Measurements from ENCODE around the gene PHETA1. TPM values are rescaled to one million over a fixed set of nuclear protein-coding genes. Genes with fewer than 3 reads are reported as not detected.

Gene PHETA1
- total and polyA plus RNA-seq, 2 experiments from 2014 or later, result 5.3 to 12.9 TPM

DNA sequence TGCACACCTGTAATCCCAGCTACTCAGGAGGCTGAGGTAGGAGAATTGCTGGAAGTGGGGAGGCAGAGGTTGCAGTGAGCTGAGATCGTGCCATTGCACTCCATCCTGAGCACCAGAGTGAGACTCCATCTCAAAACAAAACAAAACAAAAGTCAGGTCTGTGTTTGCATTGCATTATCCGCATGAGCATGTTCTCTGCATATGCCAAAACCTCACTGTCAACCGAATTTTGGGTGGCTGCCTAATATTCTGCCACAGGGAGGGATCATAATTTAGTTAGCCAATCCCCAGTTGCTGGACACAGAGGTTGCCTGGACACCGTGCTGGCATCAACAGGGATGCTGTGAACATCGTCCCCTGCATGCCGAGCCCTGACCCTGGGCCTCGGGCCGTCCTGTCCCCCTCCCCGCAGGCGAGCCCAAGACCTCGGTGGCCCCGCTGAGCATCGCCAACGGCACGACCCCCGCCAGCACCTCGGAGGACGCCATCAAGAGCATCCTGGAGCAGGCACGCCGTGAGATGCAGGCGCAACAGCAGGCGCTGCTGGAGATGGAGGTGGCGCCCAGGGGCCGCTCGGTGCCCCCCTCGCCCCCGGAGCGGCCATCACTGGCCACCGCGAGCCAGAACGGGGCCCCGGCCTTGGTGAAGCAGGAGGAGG, 49.2 kb downstream of the PHETA1 start (continued):
- TF ChIP-seq, protein P1, sequence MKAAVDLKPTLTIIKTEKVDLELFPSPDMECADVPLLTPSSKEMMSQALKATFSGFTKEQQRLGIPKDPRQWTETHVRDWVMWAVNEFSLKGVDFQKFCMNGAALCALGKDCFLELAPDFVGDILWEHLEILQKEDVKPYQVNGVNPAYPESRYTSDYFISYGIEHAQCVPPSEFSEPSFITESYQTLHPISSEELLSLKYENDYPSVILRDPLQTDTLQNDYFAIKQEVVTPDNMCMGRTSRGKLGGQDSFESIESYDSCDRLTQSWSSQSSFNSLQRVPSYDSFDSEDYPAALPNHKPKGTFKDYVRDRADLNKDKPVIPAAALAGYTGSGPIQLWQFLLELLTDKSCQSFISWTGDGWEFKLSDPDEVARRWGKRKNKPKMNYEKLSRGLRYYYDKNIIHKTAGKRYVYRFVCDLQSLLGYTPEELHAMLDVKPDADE (IDR thresholded peaks at IDR 0.05), result no peak
- TF ChIP-seq POLR2AphosphoS5 (IDR thresholded peaks at IDR 0.05; ENCODE audit: low read depth) (no peak), EZH2phosphoT487 (IDR thresholded peaks at IDR 0.05; ENCODE audit: unreplicated experiment) (no peak)
- TF ChIP-seq, protein P2, sequence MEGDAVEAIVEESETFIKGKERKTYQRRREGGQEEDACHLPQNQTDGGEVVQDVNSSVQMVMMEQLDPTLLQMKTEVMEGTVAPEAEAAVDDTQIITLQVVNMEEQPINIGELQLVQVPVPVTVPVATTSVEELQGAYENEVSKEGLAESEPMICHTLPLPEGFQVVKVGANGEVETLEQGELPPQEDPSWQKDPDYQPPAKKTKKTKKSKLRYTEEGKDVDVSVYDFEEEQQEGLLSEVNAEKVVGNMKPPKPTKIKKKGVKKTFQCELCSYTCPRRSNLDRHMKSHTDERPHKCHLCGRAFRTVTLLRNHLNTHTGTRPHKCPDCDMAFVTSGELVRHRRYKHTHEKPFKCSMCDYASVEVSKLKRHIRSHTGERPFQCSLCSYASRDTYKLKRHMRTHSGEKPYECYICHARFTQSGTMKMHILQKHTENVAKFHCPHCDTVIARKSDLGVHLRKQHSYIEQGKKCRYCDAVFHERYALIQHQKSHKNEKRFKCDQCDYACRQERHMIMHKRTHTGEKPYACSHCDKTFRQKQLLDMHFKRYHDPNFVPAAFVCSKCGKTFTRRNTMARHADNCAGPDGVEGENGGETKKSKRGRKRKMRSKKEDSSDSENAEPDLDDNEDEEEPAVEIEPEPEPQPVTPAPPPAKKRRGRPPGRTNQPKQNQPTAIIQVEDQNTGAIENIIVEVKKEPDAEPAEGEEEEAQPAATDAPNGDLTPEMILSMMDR (conservative IDR thresholded peaks at IDR 0.05; ENCODE audit: low read depth in 2 of 2), result no peak

DNA sequence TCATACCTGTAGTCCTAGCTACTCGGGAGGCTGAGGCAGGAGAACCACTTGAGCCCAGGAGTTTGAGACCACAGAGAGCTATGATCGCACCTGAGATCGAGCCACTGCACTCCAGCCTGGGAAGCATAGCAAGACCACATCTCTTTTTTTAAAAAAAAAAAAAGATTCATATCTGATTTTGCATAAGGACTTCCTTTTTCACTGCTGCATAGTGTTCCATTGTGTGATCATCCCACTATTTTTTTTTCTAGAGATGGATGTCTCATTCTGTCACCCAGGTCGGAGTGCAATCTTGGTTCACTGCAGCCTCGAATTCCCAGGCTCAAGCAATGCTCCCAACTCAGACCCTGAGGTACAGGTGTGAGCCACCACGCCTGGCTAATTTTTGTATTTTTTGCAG, 50.4 kb downstream of the PHETA1 start:
- ATAC-seq (no peak), DNase-seq (ENCODE audit: low spot score) (no peak)
- H3K79me2 ChIP-seq (replicated peaks; ENCODE audit: insufficient read depth), result no peaks in the 10 kb centered on the region
- H2AFZ ChIP-seq, result no peak overlapping the region
- Mint-ChIP-seq H3K27ac (no peak overlapping the region), H3K4me3 (no peak overlapping the region), H3K4me1 (0 out of 3 replicates have a peak, but pooled peaks cover 2% of the 10 kb centered on the region), H3K9me3 (no peaks in the 10 kb centered on the region), H3K27me3 (ENCODE audit: insufficient read depth, low read depth, poor library complexity) (peaks cover 12% of the 10 kb centered on the region), H3K36me3 (ENCODE audit: low read depth) (no peaks in the 10 kb centered on the region; the same call in 2 of the 3 replicates)
- no peak for TF ChIP-seq CREB1 (CRISPR knock-in tag; IDR thresholded peaks at IDR 0.05; ENCODE audit: low read depth)
- no peak for TF ChIP-seq POLR2AphosphoS5 (IDR thresholded peaks at IDR 0.05; ENCODE audit: low read depth)
- TF ChIP-seq, protein P2 (conservative IDR thresholded peaks at IDR 0.05; ENCODE audit: low read depth in 2 of 2), result no peak
- H3K27me3 ChIP-seq (ENCODE audit: insufficient read depth), result no peaks in the 10 kb centered on the region
- no peaks in the 10 kb centered on the region for H3F3A ChIP-seq (replicated peaks; ENCODE audit: low read depth)
- H3K4me1 ChIP-seq (ENCODE audit: insufficient read depth), result no peaks in the 10 kb centered on the region
- no peaks in the 10 kb centered on the region for H3K36me3 ChIP-seq (ENCODE audit: insufficient read depth)
- H3K9me2 ChIP-seq (ENCODE audit: insufficient read depth), result no peaks in the 10 kb centered on the region
- no peaks in the 10 kb centered on the region for H4K20me1 ChIP-seq (replicated peaks; ENCODE audit: insufficient read depth)
- no peak overlapping the region for H3K4me3 ChIP-seq
- no peak overlapping the region for H3K4me2 ChIP-seq
- no peak overlapping the region for H3K27ac ChIP-seq (ENCODE audit: low read depth)

DNA sequence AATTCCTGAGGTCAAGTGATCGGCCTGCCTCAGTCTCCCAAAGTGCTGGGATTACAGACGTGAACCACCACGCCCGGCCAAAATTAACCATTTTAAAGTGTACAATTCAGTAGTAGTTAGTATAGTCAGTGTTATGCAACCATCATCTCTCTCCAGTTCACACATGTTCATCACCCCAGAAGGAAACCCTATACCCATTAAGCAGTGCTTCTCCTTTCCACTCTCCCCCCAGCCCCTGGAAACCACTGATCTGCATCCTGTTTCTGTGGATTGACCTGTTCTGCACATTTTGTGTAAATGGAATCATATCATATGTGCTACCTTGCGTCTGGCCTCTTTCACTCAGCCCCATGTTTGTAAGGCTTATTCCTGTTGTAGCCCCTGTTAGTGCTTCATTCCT, 52.2 kb downstream of the PHETA1 start:
- Mint-ChIP-seq H3K9me3 (no peaks in the 10 kb centered on the region), H3K4me3 (no peak overlapping the region), H3K36me3 (ENCODE audit: low read depth) (no peaks in the 10 kb centered on the region; the same call in 2 of the 3 replicates), H3K4me1 (0 out of 3 replicates have a peak, but pooled peaks cover 2% of the 10 kb centered on the region), H3K27ac (no peak overlapping the region), H3K27me3 (ENCODE audit: insufficient read depth, low read depth, poor library complexity) (peaks cover 10% of the 10 kb centered on the region)
- ATAC-seq, result no peak
- H3K27ac ChIP-seq (ENCODE audit: low read depth), result no peak overlapping the region
- H3F3A ChIP-seq (replicated peaks; ENCODE audit: low read depth), result no peaks in the 10 kb centered on the region
- H3K4me1 ChIP-seq (ENCODE audit: insufficient read depth), result no peaks in the 10 kb centered on the region
- H4K20me1 ChIP-seq (replicated peaks; ENCODE audit: insufficient read depth), result no peaks in the 10 kb centered on the region
- no peaks in the 10 kb centered on the region for H3K79me2 ChIP-seq (replicated peaks; ENCODE audit: insufficient read depth)
- H3K9me2 ChIP-seq (ENCODE audit: insufficient read depth), result no peaks in the 10 kb centered on the region
- H3K4me3 ChIP-seq, result no peak overlapping the region
- H2AFZ ChIP-seq, result no peak overlapping the region
- H3K4me2 ChIP-seq, result no peak overlapping the region
- no peaks in the 10 kb centered on the region for H3K36me3 ChIP-seq (ENCODE audit: insufficient read depth)
- no peaks in the 10 kb centered on the region for H3K27me3 ChIP-seq (ENCODE audit: insufficient read depth)
- DNase-seq (ENCODE audit: low spot score), result no peak
- TF ChIP-seq JUNB (IDR thresholded peaks at IDR 0.05; ENCODE audit: unreplicated experiment) (no peak), ZNF114 (CRISPR knock-in tag; IDR thresholded peaks at IDR 0.05) (no peak), POLR2AphosphoS5 (IDR thresholded peaks at IDR 0.05; ENCODE audit: low read depth) (no peak), EZH2 (IDR thresholded peaks at IDR 0.05; ENCODE audit: low read depth, unreplicated experiment) (no peak)
- TF ChIP-seq, protein P2 (conservative IDR thresholded peaks at IDR 0.05; ENCODE audit: low read depth in 2 of 2), result no peak

All from GM23338 (cell line).